DND-41 (cell line): ENCODE measurements around the gene LOXL3.

Experiments
- CTCF ChIP-seq: IDR thresholded peaks from 2 replicates; pipeline ENCODE4 v1.5.1; 2012; ENCODE audit warnings: borderline replicate concordance, low read length, moderate library complexity, mild to moderate bottlenecking; ENCODE audit not compliant: poor library complexity, severe bottlenecking; ENCODE audit errors: extremely low read depth
- EZH2 ChIP-seq: IDR thresholded peaks from 3 replicates; pipeline ENCODE4 v1.6.1; 2012; ENCODE audit warnings: borderline replicate concordance, low read depth, mild to moderate bottlenecking, moderate library complexity, low read length, inconsistent platforms; ENCODE audit not compliant: severe bottlenecking

- TF ChIP-seq CTCF (no peak), EZH2 (no peak)
Measured at GRCh38 chr2:74553892-74554819, at the start of gene LOXL3, which contains the start of gene DOK1.
